Aorta (tissue), 5 donors: ENCODE measurements around the gene AMMECR1L. TPM values are rescaled to one million over a fixed set of nuclear protein-coding genes. Genes with fewer than 3 reads are reported as not detected.
"Not testable (repeated sequence)": the region's sequence is repeated elsewhere in the genome, so short reads cannot be mapped to it uniquely, and the experiment has no call there.

ENCODE experiments used
- ATAC-seq: fragments of 200-7000 bp; cut with Tn5 transposase; one replicate; pipeline ENCODE4 v1.9.1; 2022; ENCODE audit warnings: moderate library complexity; ENCODE audit not compliant: low FRiP score
- DNase-seq, 2 donors: peaks; one replicate each; pipeline ENCODE4 v3.0.0-alpha.2; 2020
- H3K27ac ChIP-seq, 2 donors: one replicate each; pipeline ENCODE4 v1.5.1; 2013; ENCODE audit warnings: low read length in 2 of 2, mild to moderate bottlenecking in 2 of 2, moderate library complexity in 2 of 2, control low read depth in 1 of 2, inconsistent platforms in 1 of 2, low read depth in 1 of 2
- H3K27me3 ChIP-seq, 2 donors: one replicate each; pipeline ENCODE4 v1.6.1; 2013; ENCODE audit warnings: control low read depth in 1 of 2, low read length in 1 of 2, mild to moderate bottlenecking in 1 of 2, moderate library complexity in 1 of 2; ENCODE audit not compliant: insufficient read depth in 2 of 2, control insufficient read depth in 1 of 2
- H3K36me3 ChIP-seq, 2 donors: one replicate each; pipeline ENCODE4 v1.6.1; 2013; ENCODE audit warnings: control low read depth in 1 of 2, low read length in 1 of 2, mild to moderate bottlenecking in 1 of 2; ENCODE audit not compliant: insufficient read depth in 2 of 2, control insufficient read depth in 1 of 2
- H3K4me1 ChIP-seq, 2 donors: one replicate each; pipeline ENCODE4 v1.6.1; 2013; ENCODE audit warnings: low read length in 2 of 2, control low read depth in 1 of 2, mild to moderate bottlenecking in 1 of 2, moderate library complexity in 1 of 2; ENCODE audit not compliant: insufficient read depth in 2 of 2, control insufficient read depth in 1 of 2
- H3K4me3 ChIP-seq, 2 donors: one replicate each; pipeline ENCODE4 v1.5.1; 2013; ENCODE audit warnings: low read length in 2 of 2, control low read depth in 1 of 2, mild to moderate bottlenecking in 1 of 2
- H3K9me3 ChIP-seq: one replicate; pipeline ENCODE4 v1.6.1; 2013; ENCODE audit warnings: mild to moderate bottlenecking, low read length; ENCODE audit not compliant: control insufficient read depth
- WGBS, 2 donors: extraction: QIAGEN DNeasy Blood & Tissue Kit; methylation state at CpG; one replicate each; pipeline ENCODE4 v1.1.7; 2013; 5-methylcytosine and 5-hydroxymethylcytosine counted together
- intact Hi-C, 2 donors: fragments of 100-400 bp; cut with DNase I; formaldehyde crosslinking; loops; one replicate each; pipeline versions ENCODE4 v1.14.2 to v1.15.0; 2022
- polyA plus RNA-seq, 2 donors: library from polyadenylated mRNA; stranded (reverse); fragments of 200-250 nt; gene quantifications; one replicate each; pipeline ENCODE4 v1.2.3, GENCODE V29; 2013
- total RNA-seq, 2 donors: library from RNA; stranded (reverse); fragmentation: NEBNext Ultra II Directional; extraction: Animal tissue kit (Norgen Biotek cat#: 25700); gene quantifications; one replicate each; pipeline ENCODE4 v1.2.1, GENCODE V29; 2021
- donor health status: healthy with polysubstance abuse.
- donor health status: Bipolar disorder and iron deficiency.
- donor health status: DM: no; HTN: no; CAD: no.
- donor health status: DM: no; HTN: no; CAD: no.
- donor health status: DM: yes; HTN: yes; CAD: no.

AMMECR1L gene
- total and polyA plus RNA-seq, 4 donors: 3.5 to 17.3 (median 12.0) TPM

DNA sequence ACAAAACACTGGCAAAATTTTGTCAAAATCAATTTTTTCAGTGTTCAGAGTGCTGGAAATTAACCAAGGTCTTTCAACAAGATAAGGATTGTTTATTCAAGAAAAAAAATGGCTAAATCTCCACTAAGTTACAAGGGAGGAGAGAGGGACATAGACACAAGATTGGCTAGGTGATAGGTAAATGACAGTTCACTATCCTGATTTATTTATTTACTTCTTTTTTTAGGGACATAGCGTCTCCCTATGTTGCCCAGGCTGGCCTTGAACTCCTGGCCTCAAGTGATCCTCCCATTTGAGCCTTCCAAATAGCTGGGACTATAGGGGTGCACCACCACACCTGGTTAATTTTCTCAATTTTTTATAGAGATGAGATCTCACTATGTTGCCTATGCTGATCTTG lies 71.1 kb downstream of the AMMECR1L start:
- DNase-seq: no peak
- no peak for ATAC-seq
- Histone ChIP-seq H3K4me1 (no peaks in the 10 kb centered on the region), H3K9me3 (peaks cover 2% of the 10 kb centered on the region), H3K27ac (no peak overlapping the region), H3K36me3 (no peaks in the 10 kb centered on the region), H3K27me3 (peaks cover 0 to 2% of the 10 kb centered on the region in 2 donors), H3K4me3 (no peak overlapping the region)
- intact Hi-C loops: no loop called here
- WGBS, 2 donors: 92 to 98% methylated on average over 1 of the region's 1 CpG

DNA sequence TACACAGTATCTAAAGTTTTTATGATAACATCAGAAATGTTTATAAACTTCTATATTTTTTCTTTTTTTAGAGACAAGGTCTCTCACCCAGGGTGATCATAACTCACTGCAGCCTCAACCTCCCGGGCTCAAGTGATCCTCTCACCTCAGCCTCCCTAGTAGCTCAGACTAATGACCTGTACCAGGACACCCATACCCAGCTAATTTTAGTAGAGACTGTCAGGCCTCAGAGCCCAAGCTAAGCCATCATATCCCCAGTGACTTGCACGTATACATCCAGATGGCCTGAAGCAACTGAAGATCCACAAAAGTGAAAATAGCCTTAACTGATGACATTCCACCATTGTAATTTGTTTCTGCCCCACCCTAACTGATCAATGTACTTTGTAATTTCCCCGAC lies 73.3 kb downstream of the AMMECR1L start:
- DNase-seq, ATAC-seq, H3K4me3 ChIP-seq, H3K27ac ChIP-seq, H3K36me3 ChIP-seq, intact Hi-C loops, H3K27me3 ChIP-seq, H3K4me1 ChIP-seq, H3K9me3 ChIP-seq: not testable (repeated sequence)
- WGBS, 2 donors: 93 to 94% methylated on average over 3 of the region's 3 CpGs

Other genes starting within 250 kb of the AMMECR1L start
- gene GPR17, start 239.8 kb downstream of the AMMECR1L start, total RNA-seq: under 1 TPM in 1 of 2 donors, not detected in 1; 0.16 TPM
- gene GPR17, start 239.8 kb downstream of the AMMECR1L start, polyA plus RNA-seq: 1 to 10 TPM in 1 of 2 donors, under 1 TPM in 1; 0.63 to 3.7 TPM
- gene LIMS2, start 210.4 kb downstream of the AMMECR1L start, total RNA-seq: 100 to 1,000 TPM; 189 to 248 TPM
- 1,000 to 10,000 TPM in 1 of 2 donors, 100 to 1,000 TPM in 1; 188 to 2,193 TPM for gene LIMS2, start 210.4 kb downstream of the AMMECR1L start, polyA plus RNA-seq
- 1 to 10 TPM; 3.8 to 4.9 TPM for gene SFT2D3, start 184.5 kb downstream of the AMMECR1L start, total RNA-seq
- gene SFT2D3, start 184.5 kb downstream of the AMMECR1L start, polyA plus RNA-seq: 1 to 10 TPM; 3.3 to 4.2 TPM
- 10 to 100 TPM; 47.2 to 55.1 TPM for gene WDR33, start 74.8 kb downstream of the AMMECR1L start, total RNA-seq
- 10 to 100 TPM in 1 of 2 donors, 1 to 10 TPM in 1; 8.1 to 11.9 TPM for gene WDR33, start 74.8 kb downstream of the AMMECR1L start, polyA plus RNA-seq
- 10 to 100 TPM; 18.5 TPM for gene POLR2D, start 27.8 kb downstream of the AMMECR1L start, total RNA-seq
- gene POLR2D, start 27.8 kb downstream of the AMMECR1L start, polyA plus RNA-seq: 1 to 10 TPM; 7.9 to 9.0 TPM
- gene SAP130, start 142.1 kb upstream of the AMMECR1L start, total RNA-seq: 10 to 100 TPM; 23.5 to 23.8 TPM
- 1 to 10 TPM; 3.6 to 9.2 TPM for gene SAP130, start 142.1 kb upstream of the AMMECR1L start, polyA plus RNA-seq
- gene UGGT1, start 205.2 kb upstream of the AMMECR1L start, total RNA-seq: 10 to 100 TPM; 38.1 to 39.2 TPM
- gene UGGT1, start 205.2 kb upstream of the AMMECR1L start, polyA plus RNA-seq: 10 to 100 TPM in 1 of 2 donors, 1 to 10 TPM in 1; 3.0 to 10.2 TPM